Progenitor cell of endocrine pancreas (in vitro differentiated cells): ENCODE measurements around the gene CDH13. TPM values are rescaled to one million over a fixed set of nuclear protein-coding genes. Genes with fewer than 3 reads are reported as not detected.

Experiments
- DNase-seq: peaks from one replicate; pipeline ENCODE4 v3.0.0; 2021; ENCODE audit warnings: low spot score; ENCODE audit not compliant: unreplicated experiment
- H3K27ac Mint-ChIP-seq: 2 replicates; pipeline ENCODE4 v1.8.0; 2021; ENCODE audit warnings: mild to moderate bottlenecking, moderate library complexity, mixed read lengths
- H3K27me3 Mint-ChIP-seq: 2 replicates; pipeline ENCODE4 v1.8.0; 2021; ENCODE audit warnings: mixed read lengths
- H3K36me3 Mint-ChIP-seq: 2 replicates; pipeline ENCODE4 v1.8.0; 2022; ENCODE audit warnings: mixed read lengths; ENCODE audit not compliant: insufficient read depth
- H3K4me1 Mint-ChIP-seq: 2 replicates; pipeline ENCODE4 v1.8.0; 2021; ENCODE audit warnings: low read depth, mixed read lengths
- H3K4me3 Mint-ChIP-seq: 2 replicates; pipeline ENCODE4 v1.8.0; 2021; ENCODE audit warnings: low read depth, mild to moderate bottlenecking, moderate library complexity, mixed read lengths
- H3K9me3 Mint-ChIP-seq: 2 replicates; pipeline ENCODE4 v1.8.0; 2021; ENCODE audit warnings: low read depth, mixed read lengths
- CTCF ChIP-seq: fragments of 200-600 bp; sonication (generic); IDR thresholded peaks from one replicate; pipeline ENCODE4 v1.5.0; 2021; ENCODE audit warnings: antibody characterized with exemption, mild to moderate bottlenecking; ENCODE audit not compliant: unreplicated experiment
- total RNA-seq: library from RNA; stranded (reverse); gene quantifications from 2 replicates; pipeline ENCODE4 v1.2.1, GENCODE V29; 2021

CDH13 gene
- total RNA-seq, 1 donor from 2014 or later = 0.38 TPM

- no peak for TF ChIP-seq CTCF
- Mint-ChIP-seq H3K27me3 (peaks cover 3% of the 10 kb centered on the region), H3K27ac (no peak overlapping the region), H3K9me3 (no peaks in the 10 kb centered on the region), H3K4me3 (no peak overlapping the region), H3K36me3 (no peaks in the 10 kb centered on the region), H3K4me1 (peaks cover 1% of the 10 kb centered on the region)
- no peak for DNase-seq
Measured at GRCh38 chr16:82684256-82684655, 57.5 kb downstream of the CDH13 start.

- no peak for DNase-seq
- no peak for TF ChIP-seq CTCF
- no peaks in the 10 kb centered on the region for H3K36me3 Mint-ChIP-seq
- H3K27me3 Mint-ChIP-seq = peaks cover 3% of the 10 kb centered on the region
- no peaks in the 10 kb centered on the region for H3K9me3 Mint-ChIP-seq
- no peak overlapping the region for H3K27ac Mint-ChIP-seq
- peaks cover 1% of the 10 kb centered on the region for H3K4me1 Mint-ChIP-seq
- no peak overlapping the region for H3K4me3 Mint-ChIP-seq
Measured at GRCh38 chr16:82685526-82685925, 58.8 kb downstream of the CDH13 start.

GRCh38 chr16:82694239-82694874, 67.6 kb downstream of the CDH13 start:
- no peaks in the 10 kb centered on the region for H3K27me3 Mint-ChIP-seq
- H3K27ac Mint-ChIP-seq = no peak overlapping the region
- H3K4me1 Mint-ChIP-seq = no peaks in the 10 kb centered on the region
- H3K36me3 Mint-ChIP-seq = no peaks in the 10 kb centered on the region
- no peaks in the 10 kb centered on the region for H3K9me3 Mint-ChIP-seq
- DNase-seq = no peak
- no peak overlapping the region for H3K4me3 Mint-ChIP-seq
- no peak for TF ChIP-seq CTCF

GRCh38 chr16:82695806-82696205, 69.0 kb downstream of the CDH13 start:
- Mint-ChIP-seq H3K27ac (no peak overlapping the region), H3K4me1 (no peaks in the 10 kb centered on the region), H3K36me3 (no peaks in the 10 kb centered on the region)

DNA sequence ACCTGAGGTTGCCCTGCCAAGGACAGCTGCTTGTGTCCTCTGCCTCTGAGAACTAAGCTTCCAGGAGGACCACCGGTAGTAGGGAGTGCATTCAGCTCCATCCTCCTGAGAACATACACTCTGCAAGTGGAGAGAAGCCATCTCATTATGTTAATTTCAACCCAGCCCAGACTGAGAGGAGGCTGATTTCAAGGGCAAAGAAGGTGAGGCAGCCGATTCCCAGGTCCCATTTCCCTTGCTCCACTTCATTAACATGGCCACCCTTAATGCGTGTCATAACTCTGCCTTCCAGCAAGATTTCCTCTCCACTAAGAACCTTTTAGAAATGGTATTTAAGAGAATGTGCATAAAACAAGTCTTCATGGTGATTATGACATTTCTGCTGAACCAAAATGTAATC, 72.5 kb downstream of the CDH13 start:
- Mint-ChIP-seq H3K4me1 (no peaks in the 10 kb centered on the region), H3K36me3 (no peaks in the 10 kb centered on the region), H3K4me3 (no peak overlapping the region), H3K9me3 (no peaks in the 10 kb centered on the region), H3K27ac (no peak overlapping the region), H3K27me3 (peaks cover 3% of the 10 kb centered on the region)
- TF ChIP-seq CTCF = no peak
- DNase-seq = no peak

More at GRCh38 chr16:82695806-82696205, 69.0 kb downstream of the CDH13 start:
- no peak for DNase-seq
- no peak for TF ChIP-seq CTCF
- Mint-ChIP-seq H3K9me3 (no peaks in the 10 kb centered on the region), H3K4me3 (no peak overlapping the region), H3K27me3 (no peaks in the 10 kb centered on the region)
